Natural killer cell treated with Interleukin-12 subunit alpha and Interleukin-12 subunit beta and Interleukin-15 and Interleukin-18, amount 100 ng/mL, for 72 hours (primary cell): ENCODE measurements around the gene OR2K2. TPM values are rescaled to one million over a fixed set of nuclear protein-coding genes. Genes with fewer than 3 reads are reported as not detected.
"Not testable (repeated sequence)": the region's sequence is repeated elsewhere in the genome, so short reads cannot be mapped to it uniquely, and the experiment has no call there.

Experiments used
- ATAC-seq, 2 donors: fragments of 150-1000 bp; cut with Tn5 transposase in 1 of 2; sonication (Bioruptor Pico), chemical (Tn5 transposase) in 1 of 2; 2 replicates each; pipeline ENCODE4 v1.10.0; 2021
- DNase-seq: peaks from one replicate; pipeline ENCODE4 v3.0.0; 2022; ENCODE audit warnings: low spot score
- H3K27ac Mint-ChIP-seq, 2 donors: 1 replicate in 1 of 2; 2 replicates in 1 of 2; pipeline ENCODE4 v1.8.0; 2022; ENCODE audit warnings: mixed read lengths in 2 of 2, mild to moderate bottlenecking in 1 of 2, moderate library complexity in 1 of 2
- H3K27me3 Mint-ChIP-seq, 2 donors: 1 replicate in 1 of 2; 2 replicates in 1 of 2; pipeline ENCODE4 v1.8.0; 2022; ENCODE audit warnings: mixed read lengths in 2 of 2
- H3K36me3 Mint-ChIP-seq: one replicate; pipeline ENCODE4 v1.8.0; 2022; ENCODE audit warnings: mixed read lengths
- H3K4me1 Mint-ChIP-seq, 2 donors: 1 replicate in 1 of 2; 2 replicates in 1 of 2; pipeline ENCODE4 v1.8.0; 2022; ENCODE audit warnings: low read depth in 2 of 2, mixed read lengths in 2 of 2, mild to moderate bottlenecking in 1 of 2
- H3K4me3 Mint-ChIP-seq: one replicate; pipeline ENCODE4 v1.8.0; 2022; ENCODE audit warnings: mixed read lengths
- H3K9me3 Mint-ChIP-seq: 2 replicates; pipeline ENCODE4 v1.8.0; 2022; ENCODE audit warnings: mixed read lengths
- total RNA-seq, 2 donors: library from RNA; stranded (reverse); gene quantifications; one replicate each; pipeline ENCODE4 v1.2.3, GENCODE V29; 2022

The OR2K2 gene, protein sequence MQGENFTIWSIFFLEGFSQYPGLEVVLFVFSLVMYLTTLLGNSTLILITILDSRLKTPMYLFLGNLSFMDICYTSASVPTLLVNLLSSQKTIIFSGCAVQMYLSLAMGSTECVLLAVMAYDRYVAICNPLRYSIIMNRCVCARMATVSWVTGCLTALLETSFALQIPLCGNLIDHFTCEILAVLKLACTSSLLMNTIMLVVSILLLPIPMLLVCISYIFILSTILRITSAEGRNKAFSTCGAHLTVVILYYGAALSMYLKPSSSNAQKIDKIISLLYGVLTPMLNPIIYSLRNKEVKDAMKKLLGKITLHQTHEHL
- total RNA-seq = not detected

DNA sequence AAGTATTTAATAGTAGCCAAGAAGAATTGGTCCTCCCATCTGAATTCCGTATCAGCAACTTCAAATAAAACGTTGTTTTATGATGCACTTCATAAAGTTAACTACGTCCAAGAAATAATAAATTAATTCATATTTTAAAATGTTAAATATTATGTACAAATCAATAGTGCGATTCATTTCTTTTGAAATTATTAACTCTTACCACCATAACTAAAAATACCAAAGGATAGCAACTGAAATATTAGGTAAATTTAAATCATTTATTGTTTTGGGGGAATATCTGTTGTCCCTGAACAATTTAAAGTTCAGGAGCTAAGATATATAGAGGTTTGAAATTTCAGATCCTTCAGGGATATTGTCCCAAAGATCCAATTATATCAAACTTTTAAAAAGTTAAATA is at the start of gene OR2K2:
Gene OR2K2, minus strand, starts transcription at position 101 of the 400 bp plus-strand sequence. CDS start 1,791 bp downstream, outside the sequence.
- Mint-ChIP-seq H3K4me3 (no peak within 1 kb of the TSS), H3K9me3 (no peaks in the 10 kb centered on the region), H3K4me1 (peaks cover 0 to 3% of the 10 kb centered on the region in 2 donors), H3K27ac (no peak within 1 kb of the TSS), H3K36me3 (no peaks in the 10 kb centered on the region), H3K27me3 (peaks cover 15 to 21% of the 10 kb centered on the region in 2 donors)
- ATAC-seq (no peak), DNase-seq (no peak)

DNA sequence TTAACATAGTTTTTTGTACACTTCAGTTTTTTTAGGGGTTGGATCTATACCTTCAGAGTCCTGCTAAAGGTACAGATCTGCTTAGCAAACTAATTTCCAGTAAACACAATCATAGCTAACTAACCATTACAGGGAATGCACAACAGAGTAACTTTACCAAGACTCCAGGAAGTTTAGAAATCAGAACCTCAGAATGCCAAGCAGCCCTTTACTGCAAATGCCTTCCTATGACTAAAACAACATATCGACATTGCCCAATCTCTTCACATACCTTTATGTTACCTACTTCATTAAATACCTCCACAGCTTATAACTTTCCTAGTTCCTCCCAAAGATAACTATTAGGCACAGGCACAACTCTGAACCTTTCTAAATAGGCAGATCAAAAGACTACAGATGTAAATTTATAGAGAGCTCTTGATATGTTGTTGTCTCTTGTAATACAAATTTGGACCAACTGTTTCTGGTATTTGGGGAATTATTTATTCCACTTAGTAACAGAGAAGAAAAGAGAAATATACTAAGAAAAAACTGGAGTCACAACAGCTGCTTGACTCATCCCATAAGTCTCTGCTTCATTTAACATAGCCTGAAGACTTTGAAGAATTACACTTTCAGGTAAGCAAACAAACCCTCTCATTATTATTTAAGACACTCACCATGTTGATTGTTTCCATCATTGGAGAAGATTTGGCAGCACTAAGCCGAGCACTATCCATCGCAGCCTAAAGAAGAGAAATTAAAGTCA is 46.0 kb upstream of the OR2K2 start:
- no peak overlapping the region for H3K4me3 Mint-ChIP-seq
- H3K9me3 Mint-ChIP-seq = no peaks in the 10 kb centered on the region
- no peaks in the 10 kb centered on the region for H3K27me3 Mint-ChIP-seq
- DNase-seq (no peak), ATAC-seq (no peak)
- peaks cover 41% of the 10 kb centered on the region for H3K36me3 Mint-ChIP-seq
- H3K27ac Mint-ChIP-seq = no peak overlapping the region
- H3K4me1 Mint-ChIP-seq = no peaks in the 10 kb centered on the region

DNA sequence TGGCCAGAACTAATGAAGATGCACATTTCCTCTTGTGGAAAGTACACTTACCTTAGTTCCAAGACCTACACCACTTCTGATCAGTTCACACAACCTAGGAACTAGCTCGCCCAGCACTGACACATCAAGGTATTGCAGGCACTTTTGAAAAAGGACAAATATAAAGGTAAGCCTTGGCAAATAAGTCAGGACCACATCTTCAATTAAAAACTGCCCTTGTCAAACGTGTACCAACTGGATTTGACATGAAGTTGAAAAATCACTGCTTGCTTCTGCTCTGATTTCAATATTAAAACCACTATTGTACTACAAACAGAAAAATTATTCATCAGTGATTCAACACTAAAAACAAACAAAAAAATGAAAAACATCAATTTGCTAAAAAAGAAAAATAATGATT is 45.0 kb upstream of the OR2K2 start:
- DNase-seq = no peak

DNA sequence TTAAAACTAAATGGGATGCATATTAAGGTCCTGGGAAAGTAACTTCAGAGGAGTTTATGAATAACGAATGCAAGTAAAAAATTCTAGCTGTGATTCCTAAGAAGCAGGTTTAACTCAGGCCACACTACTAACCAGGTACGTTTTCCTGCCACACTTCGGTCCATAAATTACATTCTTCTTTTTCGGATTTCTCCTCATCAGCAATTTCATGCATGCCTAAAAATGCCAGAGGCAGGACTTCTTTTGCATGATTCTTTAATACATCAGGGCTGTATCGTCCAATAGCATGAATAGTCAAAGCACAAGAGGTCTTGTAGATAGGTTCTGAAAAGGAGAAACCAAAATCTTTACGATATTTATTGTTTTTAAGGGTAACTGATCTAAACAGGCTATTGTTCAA is 42.3 kb upstream of the OR2K2 start:
- Mint-ChIP-seq H3K4me3 (no peak overlapping the region), H3K36me3 (peaks cover 34% of the 10 kb centered on the region), H3K4me1 (no peaks in the 10 kb centered on the region), H3K9me3 (no peaks in the 10 kb centered on the region), H3K27ac (no peak overlapping the region), H3K27me3 (no peaks in the 10 kb centered on the region)
- no peak for DNase-seq
- ATAC-seq = no peak

More for the DNA sequence above, 45.0 kb upstream of the OR2K2 start:
- Mint-ChIP-seq H3K27me3 (no peaks in the 10 kb centered on the region), H3K4me3 (no peak overlapping the region), H3K4me1 (no peaks in the 10 kb centered on the region), H3K36me3 (peaks cover 40% of the 10 kb centered on the region), H3K27ac (no peak overlapping the region), H3K9me3 (no peaks in the 10 kb centered on the region)
- no peak for ATAC-seq

DNA sequence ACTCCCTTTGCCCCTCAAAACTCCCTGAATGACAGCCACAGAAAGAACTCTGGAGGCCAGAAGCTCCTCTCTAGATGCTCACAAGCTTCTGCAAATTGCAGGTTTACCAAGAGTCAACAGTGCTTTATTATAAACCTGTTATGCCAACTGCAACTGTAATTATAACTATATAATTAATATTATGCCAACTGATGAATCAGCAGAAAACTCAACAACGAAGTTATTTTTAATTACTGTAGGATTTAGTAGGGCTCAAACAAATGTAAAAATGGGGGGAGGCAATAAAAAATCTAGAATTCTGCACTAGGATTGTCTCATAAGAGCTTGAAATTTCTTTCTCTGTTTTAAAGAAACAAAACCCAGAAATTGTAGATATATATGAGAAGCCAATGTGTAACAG is 37.0 kb upstream of the OR2K2 start:
- no peaks in the 10 kb centered on the region for H3K4me1 Mint-ChIP-seq
- ATAC-seq = no peak
- peaks cover 36% of the 10 kb centered on the region for H3K36me3 Mint-ChIP-seq
- no peaks in the 10 kb centered on the region for H3K27me3 Mint-ChIP-seq
- H3K9me3 Mint-ChIP-seq = no peaks in the 10 kb centered on the region
- no peak for DNase-seq
- no peak overlapping the region for H3K27ac Mint-ChIP-seq
- no peak overlapping the region for H3K4me3 Mint-ChIP-seq

DNA sequence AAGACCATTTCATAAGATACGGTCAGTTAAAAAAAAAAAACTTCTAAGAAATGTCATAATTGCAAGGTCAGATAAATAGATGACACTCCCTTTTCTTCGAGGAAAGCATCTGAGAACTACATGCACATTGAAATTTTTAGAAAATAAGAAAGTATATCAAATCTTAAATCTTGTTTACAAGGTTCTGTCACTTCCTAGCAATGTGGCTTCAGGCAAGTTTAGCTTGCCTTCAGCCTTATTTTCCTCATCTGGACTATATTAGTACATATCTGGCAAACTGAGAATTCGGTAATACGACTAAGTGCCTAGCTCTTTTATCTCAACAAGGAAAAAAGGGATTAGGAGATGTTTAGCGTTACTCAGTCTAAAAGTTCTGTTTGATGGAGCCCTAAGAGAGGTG is 32.5 kb upstream of the OR2K2 start:
- H3K9me3 Mint-ChIP-seq = no peaks in the 10 kb centered on the region
- no peaks in the 10 kb centered on the region for H3K27me3 Mint-ChIP-seq
- DNase-seq (no peak), ATAC-seq (no peak)
- H3K27ac Mint-ChIP-seq = no peak overlapping the region
- H3K4me1 Mint-ChIP-seq = no peaks in the 10 kb centered on the region
- H3K36me3 Mint-ChIP-seq = peaks cover 33% of the 10 kb centered on the region
- no peak overlapping the region for H3K4me3 Mint-ChIP-seq

DNA sequence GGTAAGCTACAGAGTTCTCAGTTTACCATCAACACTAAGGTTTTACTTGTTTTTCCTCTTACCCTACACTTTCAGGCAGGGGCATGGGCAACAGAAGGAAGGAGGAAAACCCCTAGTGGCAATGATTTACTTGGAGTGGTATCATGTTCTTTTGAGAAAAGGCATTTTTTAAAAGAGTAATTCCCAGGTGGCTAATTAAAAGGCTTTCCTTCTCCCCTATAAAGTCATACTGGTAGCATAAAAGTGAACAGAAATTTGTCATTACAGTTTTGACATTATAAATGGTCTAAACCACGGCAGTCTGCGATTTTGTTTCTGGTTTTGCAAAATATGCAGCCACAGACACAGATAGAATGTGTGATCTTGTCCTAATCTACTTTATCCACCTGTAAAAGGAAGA is 30.9 kb upstream of the OR2K2 start:
- H3K4me1 Mint-ChIP-seq = no peaks in the 10 kb centered on the region
- H3K27ac Mint-ChIP-seq = no peak overlapping the region
- ATAC-seq (no peak), DNase-seq (no peak)
- H3K36me3 Mint-ChIP-seq = peaks cover 33% of the 10 kb centered on the region
- H3K4me3 Mint-ChIP-seq = no peak overlapping the region
- H3K27me3 Mint-ChIP-seq = no peaks in the 10 kb centered on the region
- no peaks in the 10 kb centered on the region for H3K9me3 Mint-ChIP-seq

DNA sequence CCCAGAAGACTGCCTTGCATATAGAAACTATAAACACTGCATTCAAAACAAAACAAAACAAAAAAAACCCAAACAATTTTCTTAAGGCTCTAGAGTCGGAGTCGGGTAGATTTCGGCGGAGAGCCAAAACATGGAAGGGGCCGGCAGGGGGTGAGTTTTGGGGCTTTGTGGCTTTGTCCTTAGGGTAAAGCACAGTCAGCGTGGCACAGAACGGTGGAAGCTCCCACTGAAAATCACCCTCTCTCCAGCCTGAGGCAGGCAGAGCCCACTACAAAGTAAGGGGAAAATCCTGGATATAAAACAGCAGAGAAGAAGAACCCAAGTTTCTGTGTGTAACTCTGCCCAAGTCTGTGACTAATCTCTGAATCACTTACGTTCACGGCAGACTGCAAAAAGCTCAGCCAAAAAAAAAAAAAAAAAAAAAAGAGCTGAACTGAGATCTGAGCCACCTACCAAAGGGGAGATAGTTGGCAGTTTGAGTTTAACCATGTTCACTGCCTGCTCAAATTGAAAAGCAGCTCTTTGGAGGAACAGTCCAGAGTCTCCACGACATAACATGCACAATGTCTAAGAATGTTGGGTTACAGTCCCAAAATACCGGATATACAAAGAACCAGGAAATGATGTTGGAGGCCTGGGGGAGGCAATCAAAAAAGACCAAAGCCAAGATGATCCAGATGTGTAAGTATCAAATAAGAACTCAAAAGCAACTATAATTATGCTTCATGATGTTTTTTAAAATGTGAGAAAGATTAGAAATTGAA is 26.6 kb upstream of the OR2K2 start:
- Mint-ChIP-seq H3K4me3 (no peak overlapping the region), H3K4me1 (peaks cover 0 to 4% of the 10 kb centered on the region in 2 donors), H3K9me3 (peaks cover 3% of the 10 kb centered on the region), H3K27me3 (no peaks in the 10 kb centered on the region), H3K27ac (no peak overlapping the region), H3K36me3 (peaks cover 9% of the 10 kb centered on the region)
- ATAC-seq = no peak
- DNase-seq = no peak

DNA sequence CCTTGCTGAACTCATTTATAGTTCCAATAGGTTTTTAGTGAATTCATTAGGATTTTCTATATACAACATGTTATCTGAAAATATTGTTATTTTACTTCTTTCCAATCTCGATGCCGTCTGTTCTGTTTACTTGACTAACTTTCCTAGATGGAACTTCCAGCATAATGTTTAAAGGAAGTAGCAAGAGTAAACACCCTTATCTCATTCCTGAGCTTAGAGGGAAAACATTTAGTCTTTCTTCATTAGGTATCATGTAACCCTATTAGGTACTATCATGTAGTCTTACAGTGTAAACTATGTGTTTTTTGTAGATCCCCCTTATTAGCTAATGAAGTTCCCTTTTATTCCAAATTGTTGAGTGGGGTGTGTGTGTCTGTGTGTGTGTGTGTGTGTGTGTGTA is 22.5 kb upstream of the OR2K2 start:
- H3K27ac Mint-ChIP-seq = no peak overlapping the region
- ATAC-seq (no peak), DNase-seq (no peak)
- no peaks in the 10 kb centered on the region for H3K36me3 Mint-ChIP-seq
- H3K4me3 Mint-ChIP-seq = no peak overlapping the region
- peaks cover 6 to 13% of the 10 kb centered on the region in 2 donors for H3K27me3 Mint-ChIP-seq
- H3K4me1 Mint-ChIP-seq = peaks cover 0 to 4% of the 10 kb centered on the region in 2 donors
- peaks cover 3% of the 10 kb centered on the region for H3K9me3 Mint-ChIP-seq

DNA sequence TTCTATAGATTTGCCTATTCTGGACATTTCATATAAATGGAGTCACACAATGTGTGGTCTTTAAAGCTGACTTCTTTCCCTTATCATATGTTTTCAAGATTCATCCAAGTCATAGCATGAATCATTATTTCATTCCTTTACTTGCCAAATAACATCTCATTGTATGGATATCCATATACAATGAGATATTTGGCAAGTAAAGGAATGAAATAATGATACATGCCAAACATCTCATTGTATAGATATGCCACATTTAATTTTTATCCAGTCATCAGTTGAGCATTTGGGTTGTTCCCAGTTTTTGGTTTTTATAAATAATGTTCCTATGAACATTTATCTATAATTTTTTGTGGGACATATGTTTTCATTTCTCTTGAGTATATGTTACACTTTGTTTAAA is 20.5 kb upstream of the OR2K2 start:
- H3K27me3 Mint-ChIP-seq = peaks cover 11 to 19% of the 10 kb centered on the region in 2 donors
- no peaks in the 10 kb centered on the region for H3K36me3 Mint-ChIP-seq
- ATAC-seq (no peak), DNase-seq (no peak)
- H3K4me3 Mint-ChIP-seq = no peak overlapping the region
- peaks cover 0 to 4% of the 10 kb centered on the region in 2 donors for H3K4me1 Mint-ChIP-seq
- peaks cover 3% of the 10 kb centered on the region for H3K9me3 Mint-ChIP-seq
- no peak overlapping the region for H3K27ac Mint-ChIP-seq

DNA sequence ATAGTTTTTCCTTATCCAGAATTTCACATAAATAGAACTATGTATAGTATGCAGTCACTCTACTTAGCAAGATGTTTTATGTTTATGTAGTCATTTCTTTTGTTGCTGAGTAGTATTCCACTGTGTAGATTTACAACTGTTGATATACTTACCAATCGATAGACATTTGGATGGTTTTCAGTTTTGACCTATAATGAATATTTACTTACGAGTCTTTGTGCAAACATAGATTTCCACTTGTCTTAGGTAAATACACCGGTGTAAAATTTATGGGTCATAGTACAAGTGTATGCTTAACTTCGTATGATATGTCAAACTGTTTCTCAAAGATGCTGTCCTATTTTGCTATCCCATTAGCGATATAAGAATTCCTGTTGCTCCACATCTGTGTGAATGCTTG is 19.7 kb upstream of the OR2K2 start:
- Mint-ChIP-seq H3K9me3 (peaks cover 3% of the 10 kb centered on the region), H3K27ac (no peak overlapping the region), H3K4me3 (no peak overlapping the region), H3K36me3 (no peaks in the 10 kb centered on the region), H3K27me3 (peaks cover 13 to 21% of the 10 kb centered on the region in 2 donors), H3K4me1 (peaks cover 0 to 4% of the 10 kb centered on the region in 2 donors)
- ATAC-seq (no peak), DNase-seq (no peak)

DNA sequence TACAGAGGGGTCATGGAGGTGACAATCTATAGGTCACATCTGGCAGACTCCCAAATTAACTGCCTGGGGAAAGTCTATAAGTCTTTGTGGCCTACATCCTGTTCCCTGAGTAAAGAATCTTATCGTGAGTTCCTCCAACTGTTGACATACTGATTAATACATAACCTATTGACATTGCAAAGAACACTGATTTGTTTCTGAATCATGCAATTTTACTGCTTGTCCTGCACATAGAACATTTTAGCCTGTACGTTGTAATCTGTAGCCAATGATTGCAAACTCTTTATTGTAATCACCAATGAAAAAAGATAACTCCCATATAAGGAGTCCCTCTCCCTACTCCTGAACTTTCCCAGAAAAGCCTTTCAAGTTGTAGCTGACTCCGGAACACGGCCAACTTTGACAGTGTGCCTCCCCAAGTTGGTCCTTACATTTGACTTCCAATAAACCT is 18.8 kb upstream of the OR2K2 start:
- Mint-ChIP-seq H3K9me3 (peaks cover 3% of the 10 kb centered on the region), H3K4me3 (no peak overlapping the region), H3K36me3 (no peaks in the 10 kb centered on the region), H3K27me3 (peaks cover 13 to 28% of the 10 kb centered on the region in 2 donors), H3K27ac (no peak overlapping the region), H3K4me1 (peaks cover 0 to 4% of the 10 kb centered on the region in 2 donors)
- DNase-seq (no peak), ATAC-seq (no peak)

DNA sequence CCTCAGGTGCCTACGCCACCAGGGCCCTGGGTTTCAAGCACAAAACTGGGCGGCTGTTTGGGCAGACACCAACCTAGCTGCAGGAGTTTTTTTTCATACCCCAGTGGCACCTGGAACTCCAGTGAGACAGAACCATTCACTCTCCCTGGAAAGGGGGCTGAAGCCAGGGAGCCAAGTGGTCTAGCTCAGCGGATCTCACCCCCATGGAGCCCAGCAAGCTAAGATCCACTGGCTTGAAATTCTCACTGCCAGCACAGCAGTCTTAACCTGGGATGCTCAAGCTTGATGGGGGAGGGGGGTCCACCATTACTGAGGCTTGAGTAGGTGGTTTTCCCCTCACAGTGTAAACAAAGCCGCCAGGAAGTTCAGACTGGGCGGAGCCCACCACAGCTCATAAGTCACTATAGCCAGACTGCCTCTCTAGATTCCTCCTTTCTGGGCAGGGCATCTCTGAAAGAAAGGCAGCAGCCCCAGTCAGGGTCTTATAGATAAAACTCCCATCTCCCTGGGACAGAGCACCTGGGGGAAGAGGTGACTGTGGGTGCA is 4.4 kb upstream of the OR2K2 start:
- Mint-ChIP-seq H3K4me1 (peaks cover 0 to 10% of the 10 kb centered on the region in 2 donors), H3K27me3 (peaks cover 15 to 18% of the 10 kb centered on the region in 2 donors)
- H3K9me3 Mint-ChIP-seq, H3K4me3 Mint-ChIP-seq, ATAC-seq, H3K36me3 Mint-ChIP-seq, DNase-seq, H3K27ac Mint-ChIP-seq: not testable (repeated sequence)
